GM10248 (cell line): ENCODE results near the gene HUS1B.

Experiments used
- CTCF ChIA-PET: fragments of 300-600 bp; sonication (Branson Sonifier 250); formaldehyde crosslinking; extraction: SDS; loops from one replicate; lab custom pipeline; 2021; ENCODE audit warnings: antibody characterized with exemption; lab: Yijun Ruan, JAX
- POLR2A ChIA-PET: fragments of 350-650 bp; sonication (Branson Sonifier 250); formaldehyde crosslinking; extraction: SDS; loops from one replicate; lab custom pipeline; 2020; ENCODE audit warnings: antibody characterized with exemption; lab: Yijun Ruan, JAX
- DNase-seq: peaks from one replicate; pipeline ENCODE4 v3.0.0; 2012; ENCODE audit errors: extremely low spot score
- CTCF ChIP-seq: IDR thresholded peaks from 2 replicates; pipeline ENCODE4 v1.5.1; 2012; ENCODE audit warnings: mild to moderate bottlenecking, low read depth; ENCODE audit errors: extremely low read depth, missing control alignments, control extremely low read depth

Gene HUS1B

GRCh38 chr6:656460-657252, at the start of gene HUS1B:
HUS1B (minus strand) TSS chr6:657100; CDS start chr6:656944, 156 bp downstream.
- no peak for DNase-seq

GRCh38 chr6:706146-706545, 49.2 kb upstream of the HUS1B start:
- no peak for TF ChIP-seq CTCF
- ChIA-PET POLR2A (no interaction called here), CTCF (interaction anchor here (1.9 kb wide), 1 partner anchor 16 kb away, joined by 6 read pairs; no protein-coding TSS in a partner anchor)
- DNase-seq = no peak

More at GRCh38 chr6:656460-657252, at the start of gene HUS1B:
- TF ChIP-seq CTCF = no peak
- ChIA-PET CTCF (no interaction called here), POLR2A (no interaction called here)

- POLR2A ChIA-PET = no interaction called here
- DNase-seq = no peak
- CTCF ChIA-PET = interaction anchor here (0.7 to 1.6 kb wide), 3 partner anchors 12 to 17 kb away, joined by 3 to 10 read pairs (median 4); partner anchors contain the start of gene EXOC2
- no peak for TF ChIP-seq CTCF
Measured at GRCh38 chr6:705047-705446, 48.1 kb upstream of the HUS1B start.

- CTCF ChIA-PET = interaction anchor here (1.0 to 1.6 kb wide), 3 partner anchors 16 to 218 kb away, joined by 3 to 10 read pairs (median 4); no protein-coding TSS in a partner anchor
Measured at GRCh38 chr6:704046-704445, 47.1 kb upstream of the HUS1B start.

GRCh38 chr6:703552-703951, 46.7 kb upstream of the HUS1B start:
- ChIA-PET POLR2A (no interaction called here), CTCF (interaction anchor here (1.0 to 1.8 kb wide), 3 partner anchors 11 to 217 kb away, joined by 3 to 10 read pairs (median 3); partner anchors contain the start of gene EXOC2)
- TF ChIP-seq CTCF = no peak
- DNase-seq = no peak

More at GRCh38 chr6:704046-704445, 47.1 kb upstream of the HUS1B start:
- DNase-seq = no peak
- POLR2A ChIA-PET = no interaction called here
- TF ChIP-seq CTCF = no peak

GRCh38 chr6:701700-702479, 45.0 kb upstream of the HUS1B start:
- DNase-seq = no peak
- no peak for TF ChIP-seq CTCF
- CTCF ChIA-PET = interaction anchor here (0.9 to 1.8 kb wide), 3 partner anchors 9 to 21 kb away, joined by 3 read pairs; partner anchors contain the start of gene EXOC2
- POLR2A ChIA-PET = no interaction called here
